ENCODE measurements around the gene COMMD1. TPM values are rescaled to one million over a fixed set of nuclear protein-coding genes. Genes with fewer than 3 reads are reported as not detected.

The COMMD1 gene
- polyA plus RNA-seq, 1 of the 3 experiments (the other 2 are of a cell fraction) = 32.5 TPM

DNA sequence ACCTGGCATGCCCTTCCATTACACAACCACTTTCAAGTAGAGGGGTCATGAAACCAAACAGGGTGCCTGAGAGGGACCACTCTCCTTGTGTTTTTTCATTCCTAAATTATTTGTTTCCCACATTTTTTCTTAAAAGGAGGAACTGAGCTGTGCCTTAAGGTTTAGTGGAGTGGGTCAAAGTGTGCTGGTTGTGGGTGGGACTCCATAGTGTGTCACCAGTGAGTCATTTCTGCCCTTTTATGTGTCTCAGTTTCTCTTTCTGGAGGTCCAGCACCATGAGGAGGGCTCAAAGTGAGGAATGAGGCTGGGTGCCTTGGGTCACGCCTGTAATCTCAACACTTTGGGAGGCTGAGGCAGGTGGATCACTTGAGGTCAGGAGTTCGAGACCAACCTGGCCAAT lies 37.8 kb downstream of the COMMD1 start:
- Histone ChIP-seq H3F3A (replicated peaks; ENCODE audit: insufficient read depth) (peaks cover 9% of the 10 kb centered on the region), H3K27ac (ENCODE audit: low read depth in 2 of 2, low read length in 1 of 2) (no peak overlapping the region), H3K36me3 (replicated peaks in 1 of 2; ENCODE audit: control insufficient read depth in 1 of 2, insufficient read depth in 2 of 2, low read length in 1 of 2) (no peaks in the 10 kb centered on the region), H3K79me2 (ENCODE audit: insufficient read depth) (peaks cover 5% of the 10 kb centered on the region; the same call in 1 of the 2 replicates), H3K4me3 (ENCODE audit: low read depth in 2 of 2, low read length in 1 of 2) (no peak overlapping the region), H3K9me2 (no peaks in the 10 kb centered on the region), H2AFZ (ENCODE audit: low read depth) (no peak overlapping the region), H3K4me2 (no peak overlapping the region), H3K4me1 (ENCODE audit: control insufficient read depth in 1 of 2, insufficient read depth in 2 of 2, low read depth in 1 of 2, low read length in 1 of 2) (peaks cover 0 to 4% of the 10 kb centered on the region in 2 experiments; a peak in 2 of 4 replicates), H3K9me3 (no peaks in the 10 kb centered on the region), H3K9ac (no peak overlapping the region), H3K27me3 (ENCODE audit: insufficient read depth) (no peaks in the 10 kb centered on the region), H4K20me1 (ENCODE audit: insufficient read depth) (no peaks in the 10 kb centered on the region)
- ChIA-PET CTCF (interaction anchor here (1.7 kb wide), 1 partner anchor 50 kb away, joined by 6 read pairs; no protein-coding TSS in a partner anchor), POLR2A (no interaction called here)
- TF ChIP-seq, protein P1, sequence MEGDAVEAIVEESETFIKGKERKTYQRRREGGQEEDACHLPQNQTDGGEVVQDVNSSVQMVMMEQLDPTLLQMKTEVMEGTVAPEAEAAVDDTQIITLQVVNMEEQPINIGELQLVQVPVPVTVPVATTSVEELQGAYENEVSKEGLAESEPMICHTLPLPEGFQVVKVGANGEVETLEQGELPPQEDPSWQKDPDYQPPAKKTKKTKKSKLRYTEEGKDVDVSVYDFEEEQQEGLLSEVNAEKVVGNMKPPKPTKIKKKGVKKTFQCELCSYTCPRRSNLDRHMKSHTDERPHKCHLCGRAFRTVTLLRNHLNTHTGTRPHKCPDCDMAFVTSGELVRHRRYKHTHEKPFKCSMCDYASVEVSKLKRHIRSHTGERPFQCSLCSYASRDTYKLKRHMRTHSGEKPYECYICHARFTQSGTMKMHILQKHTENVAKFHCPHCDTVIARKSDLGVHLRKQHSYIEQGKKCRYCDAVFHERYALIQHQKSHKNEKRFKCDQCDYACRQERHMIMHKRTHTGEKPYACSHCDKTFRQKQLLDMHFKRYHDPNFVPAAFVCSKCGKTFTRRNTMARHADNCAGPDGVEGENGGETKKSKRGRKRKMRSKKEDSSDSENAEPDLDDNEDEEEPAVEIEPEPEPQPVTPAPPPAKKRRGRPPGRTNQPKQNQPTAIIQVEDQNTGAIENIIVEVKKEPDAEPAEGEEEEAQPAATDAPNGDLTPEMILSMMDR (IDR thresholded peaks at IDR 0.05) = no peak
- no peak for TF ChIP-seq ELF1 (IDR thresholded peaks at IDR 0.05)
- TF ChIP-seq, protein P2, sequence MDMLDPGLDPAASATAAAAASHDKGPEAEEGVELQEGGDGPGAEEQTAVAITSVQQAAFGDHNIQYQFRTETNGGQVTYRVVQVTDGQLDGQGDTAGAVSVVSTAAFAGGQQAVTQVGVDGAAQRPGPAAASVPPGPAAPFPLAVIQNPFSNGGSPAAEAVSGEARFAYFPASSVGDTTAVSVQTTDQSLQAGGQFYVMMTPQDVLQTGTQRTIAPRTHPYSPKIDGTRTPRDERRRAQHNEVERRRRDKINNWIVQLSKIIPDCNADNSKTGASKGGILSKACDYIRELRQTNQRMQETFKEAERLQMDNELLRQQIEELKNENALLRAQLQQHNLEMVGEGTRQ (IDR thresholded peaks at IDR 0.05; ENCODE audit: borderline replicate concordance, low read depth, low read length) = no peak
- TF ChIP-seq EP300 (IDR thresholded peaks at IDR 0.05; ENCODE audit: borderline replicate concordance in 1 of 2, low read depth in 1 of 2, low read length in 1 of 2) = no peak
- TF ChIP-seq MEF2A (IDR thresholded peaks at IDR 0.05; ENCODE audit: borderline replicate concordance, low read depth) = no peak
- TF ChIP-seq RAD21 (IDR thresholded peaks at IDR 0.05; ENCODE audit: low read length) = no peak
- no peak for TF ChIP-seq TAF1 (IDR thresholded peaks at IDR 0.05; ENCODE audit: borderline replicate concordance, low read depth, low read length)
- TF ChIP-seq RXRA (IDR thresholded peaks at IDR 0.05; ENCODE audit: borderline replicate concordance, low read depth) = no peak
- TF ChIP-seq FOXM1 (IDR thresholded peaks at IDR 0.05; ENCODE audit: low read depth) = no peak
- TF ChIP-seq TEAD4 (IDR thresholded peaks at IDR 0.05; ENCODE audit: borderline replicate concordance, insufficient read depth) = no peak
- no peak for TF ChIP-seq RFX5 (IDR thresholded peaks at IDR 0.05; ENCODE audit: low read length)
- no peak for TF ChIP-seq FOXJ3 (CRISPR knock-in tag; IDR thresholded peaks at IDR 0.05)
- TF ChIP-seq, protein P3, sequence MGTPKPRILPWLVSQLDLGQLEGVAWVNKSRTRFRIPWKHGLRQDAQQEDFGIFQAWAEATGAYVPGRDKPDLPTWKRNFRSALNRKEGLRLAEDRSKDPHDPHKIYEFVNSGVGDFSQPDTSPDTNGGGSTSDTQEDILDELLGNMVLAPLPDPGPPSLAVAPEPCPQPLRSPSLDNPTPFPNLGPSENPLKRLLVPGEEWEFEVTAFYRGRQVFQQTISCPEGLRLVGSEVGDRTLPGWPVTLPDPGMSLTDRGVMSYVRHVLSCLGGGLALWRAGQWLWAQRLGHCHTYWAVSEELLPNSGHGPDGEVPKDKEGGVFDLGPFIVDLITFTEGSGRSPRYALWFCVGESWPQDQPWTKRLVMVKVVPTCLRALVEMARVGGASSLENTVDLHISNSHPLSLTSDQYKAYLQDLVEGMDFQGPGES (IDR thresholded peaks at IDR 0.05; ENCODE audit: low read depth, low read length) = no peak
- TF ChIP-seq, protein P4, sequence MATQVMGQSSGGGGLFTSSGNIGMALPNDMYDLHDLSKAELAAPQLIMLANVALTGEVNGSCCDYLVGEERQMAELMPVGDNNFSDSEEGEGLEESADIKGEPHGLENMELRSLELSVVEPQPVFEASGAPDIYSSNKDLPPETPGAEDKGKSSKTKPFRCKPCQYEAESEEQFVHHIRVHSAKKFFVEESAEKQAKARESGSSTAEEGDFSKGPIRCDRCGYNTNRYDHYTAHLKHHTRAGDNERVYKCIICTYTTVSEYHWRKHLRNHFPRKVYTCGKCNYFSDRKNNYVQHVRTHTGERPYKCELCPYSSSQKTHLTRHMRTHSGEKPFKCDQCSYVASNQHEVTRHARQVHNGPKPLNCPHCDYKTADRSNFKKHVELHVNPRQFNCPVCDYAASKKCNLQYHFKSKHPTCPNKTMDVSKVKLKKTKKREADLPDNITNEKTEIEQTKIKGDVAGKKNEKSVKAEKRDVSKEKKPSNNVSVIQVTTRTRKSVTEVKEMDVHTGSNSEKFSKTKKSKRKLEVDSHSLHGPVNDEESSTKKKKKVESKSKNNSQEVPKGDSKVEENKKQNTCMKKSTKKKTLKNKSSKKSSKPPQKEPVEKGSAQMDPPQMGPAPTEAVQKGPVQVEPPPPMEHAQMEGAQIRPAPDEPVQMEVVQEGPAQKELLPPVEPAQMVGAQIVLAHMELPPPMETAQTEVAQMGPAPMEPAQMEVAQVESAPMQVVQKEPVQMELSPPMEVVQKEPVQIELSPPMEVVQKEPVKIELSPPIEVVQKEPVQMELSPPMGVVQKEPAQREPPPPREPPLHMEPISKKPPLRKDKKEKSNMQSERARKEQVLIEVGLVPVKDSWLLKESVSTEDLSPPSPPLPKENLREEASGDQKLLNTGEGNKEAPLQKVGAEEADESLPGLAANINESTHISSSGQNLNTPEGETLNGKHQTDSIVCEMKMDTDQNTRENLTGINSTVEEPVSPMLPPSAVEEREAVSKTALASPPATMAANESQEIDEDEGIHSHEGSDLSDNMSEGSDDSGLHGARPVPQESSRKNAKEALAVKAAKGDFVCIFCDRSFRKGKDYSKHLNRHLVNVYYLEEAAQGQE (IDR thresholded peaks at IDR 0.05; ENCODE audit: low read depth, low read length) = no peak
- no peak for TF ChIP-seq NRF1 (IDR thresholded peaks at IDR 0.05; ENCODE audit: low read depth, low read length)
- TF ChIP-seq GABPA (IDR thresholded peaks at IDR 0.05; ENCODE audit: low read depth) = no peak
- no peak for TF ChIP-seq GATA2 (CRISPR knock-in tag; IDR thresholded peaks at IDR 0.05)
- no peak for TF ChIP-seq JUND (IDR thresholded peaks at IDR 0.05)
- 90% methylated on average over 2 of the region's 2 CpGs for WGBS (ENCODE audit: low lambda C conversion rate)
- no peak for DNase-seq
